Breast epithelium (tissue), 3 donors: ENCODE measurements around the gene DNAJB13.

Source experiments
- CTCF ChIP-seq, 3 donors: fragments of 450-650 bp; IDR thresholded peaks; one replicate each; pipeline ENCODE4 v1.5.1; 2016 to 2017; ENCODE audit warnings: antibody characterized with exemption in 3 of 3, mild to moderate bottlenecking in 3 of 3, moderate library complexity in 3 of 3
- POLR2A ChIP-seq: fragments of 450-650 bp; IDR thresholded peaks from one replicate; pipeline ENCODE4 v1.6.1; 2016; ENCODE audit warnings: antibody characterized with exemption, mild to moderate bottlenecking, moderate library complexity
- POLR2AphosphoS5 ChIP-seq, 3 donors: sonication (generic); formaldehyde crosslinking; IDR thresholded peaks; one replicate each; pipeline ENCODE4 v1.6.1; 2017; ENCODE audit warnings: antibody characterized with exemption in 3 of 3

GRCh38 chr11:73969991-73970800, 19.4 kb downstream of the DNAJB13 start:
- no peak for TF ChIP-seq POLR2A
- no peak for TF ChIP-seq CTCF (IDR thresholded peaks at IDR 0.05)
- no peak for TF ChIP-seq POLR2AphosphoS5 (IDR thresholded peaks at IDR 0.05)
